Lower leg skin (tissue), 4 donors: ENCODE results near the gene USP7. TPM values are rescaled to one million over a fixed set of nuclear protein-coding genes. Genes with fewer than 3 reads are reported as not detected.
"Not testable (repeated sequence)": the region's sequence is repeated elsewhere in the genome, so short reads cannot be mapped to it uniquely, and the experiment has no call there.

Source experiments
- DNase-seq, 2 donors: peaks; one replicate each; pipeline ENCODE4 v3.0.0-alpha.2; 2019; ENCODE audit warnings: low spot score in 2 of 2
- H3K4me3 ChIP-seq: fragments of 200-600 bp; sonication (generic); 2 replicates; pipeline ENCODE4 v1.5.1; 2017; ENCODE audit warnings: mild to moderate bottlenecking, low read depth; ENCODE audit not compliant: poor library complexity, severe bottlenecking
- CTCF ChIP-seq, 3 donors: fragments of 450-650 bp; IDR thresholded peaks; one replicate each; pipeline ENCODE4 v1.5.1; 2016; ENCODE audit warnings: antibody characterized with exemption in 3 of 3, mild to moderate bottlenecking in 3 of 3, moderate library complexity in 2 of 3
- POLR2A ChIP-seq, 2 donors: fragments of 450-650 bp; IDR thresholded peaks; one replicate each; pipeline ENCODE4 v1.6.1; 2016 to 2017; ENCODE audit warnings: antibody characterized with exemption in 2 of 2, mild to moderate bottlenecking in 1 of 2, moderate library complexity in 1 of 2
- WGBS, 2 donors: methylation state at CpG; one replicate each; pipeline ENCODE4 v1.1.5; 2018; 5-methylcytosine and 5-hydroxymethylcytosine counted together
- intact Hi-C: fragments of 100-400 bp; cut with DNase I; formaldehyde crosslinking; loops from one replicate; pipeline ENCODE4 v1.15.0; 2023; ENCODE audit warnings: low total_unique reads
- total RNA-seq, 4 donors: library from RNA; depleted of rRNA; stranded (reverse); fragments of >200 nt; gene quantifications; one replicate each; pipeline ENCODE4 v1.1.0, GENCODE V29; 2016

Gene USP7
- total RNA-seq, 4 donors from 2014 or later = 80.3 to 105 (median 91.8) TPM

DNA sequence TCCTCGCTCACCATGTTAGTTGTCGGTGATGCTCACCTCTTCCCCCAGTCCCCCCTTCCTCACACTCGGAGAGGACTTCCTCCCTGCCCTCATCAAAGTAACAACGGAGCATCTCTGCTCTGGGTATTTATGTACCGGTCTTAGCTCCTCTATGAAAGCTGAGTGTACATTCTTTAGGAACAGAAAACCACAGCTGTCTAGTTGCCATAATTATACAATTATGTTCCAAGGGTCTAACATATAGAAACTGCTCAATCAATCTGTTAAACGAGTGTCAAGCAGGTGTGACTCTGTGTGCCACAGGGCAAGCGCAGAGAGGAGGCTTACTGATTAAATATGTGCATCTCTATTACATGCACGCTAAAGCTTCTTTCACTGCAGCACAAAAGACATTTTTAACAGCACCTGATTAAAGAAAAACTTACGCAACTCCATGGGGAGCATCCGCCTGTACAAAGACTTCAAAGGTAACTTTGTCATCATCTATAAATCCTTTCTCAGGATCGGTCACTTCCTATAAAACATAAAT lies 43.7 kb downstream of the USP7 start:
- intact Hi-C loops = no loop called here
- 86 to 88% methylated on average over 11 of the region's 11 CpGs for WGBS, 2 donors
- DNase-seq = peak in 1 of 2 donors; percentile 13
- H3K4me3 ChIP-seq = no peak overlapping the region
- TF ChIP-seq POLR2A (IDR thresholded peaks at IDR 0.05) = no peak
- TF ChIP-seq CTCF (IDR thresholded peaks at IDR 0.05) = no peak

- no peak overlapping the region for H3K4me3 ChIP-seq
- WGBS, 2 donors = 86 to 89% methylated on average over 18 of the region's 18 CpGs
- peak in 1 of 2 donors; percentile 57 for DNase-seq
- intact Hi-C loops = no loop called here
- TF ChIP-seq CTCF (IDR thresholded peaks at IDR 0.05) = no peak
- no peak for TF ChIP-seq POLR2A (IDR thresholded peaks at IDR 0.05)
Measured at GRCh38 chr16:8919089-8919933, 44.4 kb downstream of the USP7 start.

GRCh38 chr16:8917336-8917735 lies 46.4 kb downstream of the USP7 start:
- intact Hi-C loops, H3K4me3 ChIP-seq: not testable (repeated sequence)
- 90 to 96% methylated on average over 10 of the region's 10 CpGs for WGBS, 2 donors
- peak in 1 of 2 donors; percentile 62 for DNase-seq

- 79 to 83% methylated on average over 5 of the region's 5 CpGs for WGBS, 2 donors
- H3K4me3 ChIP-seq = no peak overlapping the region
- TF ChIP-seq CTCF (IDR thresholded peaks at IDR 0.05) = no peak
- no peak for TF ChIP-seq POLR2A (IDR thresholded peaks at IDR 0.05)
- no peak for DNase-seq
- intact Hi-C loops = no loop called here
Measured at GRCh38 chr16:8916541-8917225, 47.0 kb downstream of the USP7 start.

- WGBS, 2 donors = 75 to 76% methylated on average over 7 of the region's 7 CpGs
- intact Hi-C loops = no loop called here
- TF ChIP-seq CTCF (IDR thresholded peaks at IDR 0.05) (no peak), POLR2A (IDR thresholded peaks at IDR 0.05) (no peak)
- DNase-seq = peak in 1 of 2 donors; percentile 36
- no peak overlapping the region for H3K4me3 ChIP-seq
Measured at GRCh38 chr16:8915722-8916301, 47.9 kb downstream of the USP7 start.

- intact Hi-C loops = no loop called here
Measured at GRCh38 chr16:8914098-8914497, 49.6 kb downstream of the USP7 start.

More at GRCh38 chr16:8914098-8914497, 49.6 kb downstream of the USP7 start:
- TF ChIP-seq CTCF (IDR thresholded peaks at IDR 0.05) = no peak
- TF ChIP-seq POLR2A (IDR thresholded peaks at IDR 0.05) = no peak
- 94 to 98% methylated on average over 3 of the region's 3 CpGs for WGBS, 2 donors
- DNase-seq = peak in 1 of 2 donors; percentile 1
- H3K4me3 ChIP-seq = no peak overlapping the region
